IPS-18a (cell line): ENCODE measurements around the gene GGTLC2.
"Not testable (repeated sequence)": the region's sequence is repeated elsewhere in the genome, so short reads cannot be mapped to it uniquely, and the experiment has no call there.

ENCODE experiments used
- H3K27ac ChIP-seq: one replicate; pipeline ENCODE4 v1.5.1; 2013; ENCODE audit warnings: low read length
- H3K27me3 ChIP-seq: one replicate; pipeline ENCODE4 v1.6.1; 2013; ENCODE audit warnings: mild to moderate bottlenecking, low read length; ENCODE audit not compliant: control insufficient read depth, insufficient read depth
- H3K36me3 ChIP-seq: one replicate; pipeline ENCODE4 v1.6.1; 2013; ENCODE audit warnings: low read depth, low read length; ENCODE audit not compliant: control insufficient read depth
- H3K4me1 ChIP-seq: one replicate; pipeline ENCODE4 v1.6.1; 2013; ENCODE audit warnings: low read depth, low read length; ENCODE audit not compliant: control insufficient read depth
- H3K4me3 ChIP-seq: one replicate; pipeline ENCODE4 v1.5.1; 2013; ENCODE audit warnings: low read length
- H3K9ac ChIP-seq: one replicate; pipeline ENCODE4 v1.6.1; 2013; ENCODE audit warnings: mild to moderate bottlenecking, low read length, moderate library complexity
- H3K9me3 ChIP-seq: one replicate; pipeline ENCODE4 v1.6.1; 2013; ENCODE audit warnings: low read depth, low read length; ENCODE audit not compliant: control insufficient read depth

GGTLC2 gene

DNA sequence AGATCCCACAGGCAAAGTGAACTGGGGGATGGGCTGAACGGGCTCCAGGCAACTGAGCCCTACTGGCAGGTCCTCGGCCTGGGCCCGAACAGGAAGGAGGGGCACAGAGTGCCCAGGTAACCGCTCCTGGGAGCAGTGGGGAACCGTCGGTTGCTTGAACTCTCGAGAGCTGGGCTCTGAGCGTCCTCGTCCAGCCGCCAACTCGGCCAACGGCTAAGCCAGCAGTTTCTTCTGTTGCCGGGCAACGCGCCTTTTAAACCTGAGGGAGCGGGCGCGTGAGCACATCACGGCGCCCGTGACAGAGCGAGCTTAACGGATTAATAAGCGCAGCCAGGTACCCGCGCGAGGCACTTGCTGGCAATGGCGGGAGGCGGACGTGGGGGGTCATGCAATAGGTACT, at the start of gene GGTLC2:
Gene GGTLC2, plus strand, starts transcription at position 301 of the 400 bp plus-strand sequence. CDS start 1,732 bp downstream, outside the sequence.
- H3K9me3 ChIP-seq, H3K4me3 ChIP-seq, H3K9ac ChIP-seq, H3K4me1 ChIP-seq, H3K27me3 ChIP-seq, H3K27ac ChIP-seq, H3K36me3 ChIP-seq: not testable (repeated sequence)

GRCh38 chr22:22595001-22595835, 49.2 kb upstream of the GGTLC2 start:
- peaks cover 81% of the 10 kb centered on the region for H3K27me3 ChIP-seq
- H3K9me3 ChIP-seq, result no peaks in the 10 kb centered on the region

DNA sequence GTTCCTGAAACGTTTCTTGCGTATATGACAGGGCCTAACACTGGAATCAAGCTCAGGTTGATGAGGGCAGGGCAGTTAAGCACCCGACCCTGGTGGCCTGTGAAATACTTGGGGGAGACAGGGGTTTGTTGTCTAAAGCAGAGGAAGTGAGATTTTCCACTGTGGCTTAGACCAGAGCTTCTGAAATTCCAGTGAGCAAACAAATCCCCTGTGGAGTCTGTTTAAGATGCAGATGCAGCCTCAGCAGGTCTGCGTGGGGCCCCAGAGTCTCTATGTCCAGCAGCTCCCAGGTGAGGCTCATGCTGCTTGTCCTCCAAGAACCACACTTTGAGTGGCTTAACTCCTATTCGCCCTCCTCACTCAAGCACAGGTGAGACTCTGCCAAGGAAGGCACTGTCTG, 46.3 kb upstream of the GGTLC2 start:
- H3K27ac ChIP-seq, result no peak overlapping the region
- no peaks in the 10 kb centered on the region for H3K36me3 ChIP-seq
- peaks cover 76% of the 10 kb centered on the region for H3K27me3 ChIP-seq
- H3K9me3 ChIP-seq, result no peaks in the 10 kb centered on the region
- H3K4me1 ChIP-seq, result no peaks in the 10 kb centered on the region
- H3K9ac ChIP-seq, result no peak overlapping the region
- no peak overlapping the region for H3K4me3 ChIP-seq

More at GRCh38 chr22:22595001-22595835, 49.2 kb upstream of the GGTLC2 start:
- Histone ChIP-seq H3K4me3 (no peak overlapping the region), H3K27ac (no peak overlapping the region), H3K9ac (no peak overlapping the region), H3K36me3 (no peaks in the 10 kb centered on the region), H3K4me1 (no peaks in the 10 kb centered on the region)

DNA sequence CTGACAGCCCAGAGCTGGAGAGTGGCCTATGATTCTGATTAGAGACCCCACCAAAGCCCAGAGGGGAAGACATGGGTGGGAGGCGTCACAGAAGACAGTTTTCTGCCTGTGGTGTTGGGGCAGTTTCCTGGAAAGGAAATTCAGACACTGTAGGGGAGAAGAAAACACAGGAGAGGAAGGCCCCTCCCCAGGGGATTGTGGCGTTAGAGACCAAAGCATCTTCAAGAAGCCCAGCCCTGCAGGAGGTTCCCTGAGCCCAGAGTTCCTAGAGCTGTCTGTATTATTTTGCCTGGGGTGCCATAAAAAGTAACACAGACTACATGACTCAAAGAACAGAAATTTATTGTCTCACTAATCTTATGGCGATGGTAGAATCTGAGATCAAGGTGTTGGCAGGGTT, 45.2 kb upstream of the GGTLC2 start:
- Histone ChIP-seq H3K27me3 (peaks cover 78% of the 10 kb centered on the region), H3K9ac (no peak overlapping the region), H3K27ac (no peak overlapping the region), H3K4me1 (no peaks in the 10 kb centered on the region), H3K36me3 (no peaks in the 10 kb centered on the region), H3K9me3 (no peaks in the 10 kb centered on the region), H3K4me3 (no peak overlapping the region)

DNA sequence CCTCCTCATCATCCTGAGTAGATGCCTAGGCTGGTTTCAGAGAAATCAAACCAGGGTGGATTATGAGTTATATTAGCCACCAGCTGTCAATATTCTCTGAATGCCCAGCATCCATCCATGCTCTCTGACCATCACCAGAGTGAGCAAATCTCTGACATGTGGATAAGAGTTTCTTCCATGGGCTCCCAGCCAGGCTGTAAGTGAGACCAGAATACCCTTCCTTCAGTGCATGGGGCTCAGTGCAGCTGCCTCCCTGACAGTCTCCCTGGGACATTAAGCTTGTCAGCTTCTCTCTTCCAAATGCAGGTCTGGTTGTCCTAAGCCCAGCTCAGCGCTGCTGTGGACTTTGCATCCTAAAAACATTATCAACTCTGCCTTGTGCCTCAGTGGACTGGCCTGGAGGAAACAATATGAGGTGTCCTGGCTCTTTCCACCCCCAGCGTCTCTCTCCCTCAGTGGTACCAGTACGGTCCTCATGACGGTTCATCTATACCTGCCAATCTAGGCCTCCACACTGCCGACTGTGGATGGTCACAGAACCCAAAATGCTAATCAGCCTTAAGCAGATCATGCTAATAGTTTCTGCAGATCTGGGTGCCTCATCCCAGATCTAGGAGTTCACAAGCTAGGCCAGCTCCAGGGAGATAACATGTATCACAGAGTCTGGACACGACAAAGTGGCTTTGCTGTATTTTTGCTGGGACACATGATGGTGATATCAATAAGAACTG, 43.7 kb upstream of the GGTLC2 start:
- Histone ChIP-seq H3K27ac (no peak overlapping the region), H3K9me3 (no peaks in the 10 kb centered on the region), H3K9ac (no peak overlapping the region), H3K4me1 (no peaks in the 10 kb centered on the region), H3K27me3 (peaks cover 81% of the 10 kb centered on the region), H3K4me3 (no peak overlapping the region), H3K36me3 (no peaks in the 10 kb centered on the region)

DNA sequence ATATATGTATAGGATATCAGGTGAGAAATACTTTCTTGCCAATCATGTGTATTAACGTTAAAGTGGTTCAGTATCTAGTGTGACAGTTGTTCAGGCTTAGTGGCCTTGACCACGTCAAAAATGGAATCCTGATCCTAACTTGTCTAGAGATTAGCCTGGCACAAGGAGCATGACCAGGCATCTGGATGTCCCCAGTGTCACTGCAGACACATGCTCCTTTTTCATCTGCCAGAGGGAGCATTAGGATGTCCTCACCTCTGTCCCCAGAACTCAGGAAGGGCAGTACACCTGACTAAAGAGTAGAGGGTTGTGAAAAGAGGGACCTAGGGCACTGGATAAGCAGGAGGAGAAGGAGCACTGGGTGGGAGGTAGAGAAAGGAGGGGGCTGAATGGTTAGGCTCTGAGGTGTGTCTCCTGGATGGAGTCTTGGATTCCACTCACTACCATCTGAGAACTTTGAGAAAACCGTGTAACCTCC, 40.9 kb upstream of the GGTLC2 start:
- Histone ChIP-seq H3K36me3 (no peaks in the 10 kb centered on the region), H3K4me1 (no peaks in the 10 kb centered on the region), H3K27me3 (peaks cover 66% of the 10 kb centered on the region), H3K9ac (no peak overlapping the region), H3K4me3 (no peak overlapping the region), H3K9me3 (no peaks in the 10 kb centered on the region), H3K27ac (no peak overlapping the region)

DNA sequence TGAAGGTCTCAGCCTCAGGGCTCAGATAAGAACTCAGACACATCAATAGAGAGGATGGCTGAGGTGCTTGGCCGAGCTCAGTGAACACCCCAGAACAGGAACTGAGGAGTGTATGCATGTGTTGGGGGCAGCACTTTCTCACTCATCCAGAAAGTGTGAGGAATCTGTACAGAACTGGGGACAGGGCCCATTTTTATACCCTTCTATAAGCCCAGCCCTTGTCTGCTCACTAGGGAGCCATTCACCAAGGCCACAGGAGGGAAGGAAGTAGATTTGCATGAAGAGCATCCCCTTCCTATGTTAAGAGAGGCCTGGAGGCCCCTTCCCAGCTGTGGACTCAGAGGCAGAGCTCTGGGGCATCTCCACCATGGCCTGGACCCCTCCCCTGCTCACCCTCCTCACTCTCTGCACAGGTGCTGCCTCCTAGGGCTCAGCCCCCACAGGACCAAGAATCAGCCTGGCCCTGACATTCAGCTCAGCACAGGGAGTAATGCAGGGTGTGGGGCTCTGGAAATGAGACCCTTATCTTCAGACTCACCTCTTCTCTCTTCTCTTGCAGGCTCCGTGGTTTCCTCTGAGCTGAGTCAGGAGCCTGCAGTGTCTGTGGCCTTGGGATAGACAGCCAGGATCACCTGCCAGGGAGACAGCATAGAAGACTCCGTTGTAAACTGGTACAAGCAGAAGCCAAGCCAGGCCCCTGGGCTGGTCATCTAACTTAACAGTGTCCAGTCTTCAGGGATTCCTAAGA, 39.9 kb upstream of the GGTLC2 start:
- Histone ChIP-seq H3K27ac (no peak overlapping the region), H3K27me3 (peaks cover 65% of the 10 kb centered on the region), H3K36me3 (no peaks in the 10 kb centered on the region), H3K9ac (no peak overlapping the region), H3K9me3 (no peaks in the 10 kb centered on the region), H3K4me1 (no peaks in the 10 kb centered on the region), H3K4me3 (no peak overlapping the region)

- no peaks in the 10 kb centered on the region for H3K9me3 ChIP-seq
- H3K4me3 ChIP-seq, result no peak overlapping the region
- H3K36me3 ChIP-seq, result no peaks in the 10 kb centered on the region
- H3K27me3 ChIP-seq, result peaks cover 65% of the 10 kb centered on the region
- H3K4me1 ChIP-seq, result no peaks in the 10 kb centered on the region
- H3K9ac ChIP-seq, result no peak overlapping the region
- H3K27ac ChIP-seq, result no peak overlapping the region
These were observed 39.4 kb upstream of the GGTLC2 start for GRCh38 chr22:22605074-22605404.

DNA sequence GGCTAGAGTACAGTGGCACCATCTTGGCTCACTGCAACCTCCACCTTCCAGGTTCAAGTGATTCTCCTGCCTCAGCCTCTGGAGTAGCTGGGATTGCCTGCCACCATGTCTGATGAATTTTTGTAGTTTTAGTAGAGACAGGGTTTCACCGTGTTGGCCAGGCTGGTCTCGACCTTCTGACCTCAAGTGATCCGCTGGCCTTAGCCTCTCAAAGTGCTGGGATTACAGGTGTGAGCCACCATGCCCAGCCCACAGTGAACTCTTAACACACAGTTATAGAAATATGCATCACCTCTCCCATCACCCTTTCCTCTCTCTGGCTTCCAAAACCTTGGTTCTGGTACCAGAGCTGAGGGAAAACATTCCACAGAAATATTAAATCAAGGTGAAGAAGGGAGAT, 36.4 kb upstream of the GGTLC2 start:
- H3K27ac ChIP-seq, H3K36me3 ChIP-seq, H3K4me3 ChIP-seq, H3K4me1 ChIP-seq, H3K9ac ChIP-seq, H3K9me3 ChIP-seq: not testable (repeated sequence)
- H3K27me3 ChIP-seq, result peaks cover 67% of the 10 kb centered on the region

DNA sequence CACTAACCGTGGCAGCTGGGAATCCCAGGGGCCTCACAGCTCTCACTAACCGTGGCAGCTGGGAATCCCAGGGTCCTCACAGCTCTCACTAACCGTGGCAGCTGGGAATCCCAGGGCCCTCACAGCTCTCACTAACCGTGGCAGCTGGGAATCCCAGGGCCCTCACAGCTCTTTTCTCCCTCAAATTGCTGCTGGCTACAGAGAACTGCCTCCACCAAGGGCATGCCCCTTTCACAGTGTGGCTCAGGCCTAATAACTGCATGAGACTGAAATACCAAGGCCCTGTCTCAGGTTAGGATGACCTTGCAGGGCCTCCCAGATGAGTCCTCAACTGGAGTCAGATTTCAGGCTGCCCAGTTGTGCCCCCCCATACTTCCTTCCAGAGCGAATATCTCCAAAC, 35.1 kb upstream of the GGTLC2 start:
- Histone ChIP-seq H3K9me3 (no peaks in the 10 kb centered on the region), H3K36me3 (no peaks in the 10 kb centered on the region), H3K4me1 (no peaks in the 10 kb centered on the region), H3K27ac (no peak overlapping the region), H3K9ac (no peak overlapping the region), H3K4me3 (no peak overlapping the region), H3K27me3 (peaks cover 63% of the 10 kb centered on the region)

DNA sequence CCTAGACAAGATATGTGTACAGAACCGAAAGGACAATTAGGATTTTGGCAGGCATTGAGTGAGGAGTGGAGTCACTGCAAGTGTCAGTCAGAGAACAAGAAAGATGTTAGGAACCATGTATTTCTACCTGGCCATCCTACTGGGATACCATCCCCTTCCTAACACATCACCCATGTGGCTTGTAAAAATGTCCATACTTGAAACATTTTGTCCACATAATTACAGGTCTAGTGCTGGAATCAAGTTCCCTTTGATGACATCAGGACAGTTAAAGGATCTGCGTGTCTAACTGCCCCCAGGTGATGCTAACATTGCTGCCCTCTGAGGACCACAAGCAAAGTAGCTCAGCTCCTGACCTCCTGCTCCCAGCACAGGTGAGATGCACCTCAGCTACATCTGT, 31.9 kb upstream of the GGTLC2 start:
- no peaks in the 10 kb centered on the region for H3K9me3 ChIP-seq
- no peak overlapping the region for H3K9ac ChIP-seq
- no peak overlapping the region for H3K4me3 ChIP-seq
- peaks cover 75% of the 10 kb centered on the region for H3K27me3 ChIP-seq
- H3K36me3 ChIP-seq, result no peaks in the 10 kb centered on the region
- H3K4me1 ChIP-seq, result no peaks in the 10 kb centered on the region
- no peak overlapping the region for H3K27ac ChIP-seq
